C4-2B (cell line): ENCODE measurements around the gene ZKSCAN1.

ENCODE experiments used
- H3K27ac ChIP-seq: fragments of 450-650 bp; 2 replicates; pipeline ENCODE4 v1.5.1; 2017
- CTCF ChIP-seq: fragments of 450-650 bp; conservative IDR thresholded peaks from 2 replicates; pipeline ENCODE4 v1.5.1; 2017; ENCODE audit warnings: mild to moderate bottlenecking
- ZFX ChIP-seq: fragments of 450-650 bp; IDR thresholded peaks from 2 replicates; pipeline ENCODE4 v1.6.1; 2017

Gene ZKSCAN1

GRCh38 chr7:100074841-100075240, 59.4 kb downstream of the ZKSCAN1 start:
- TF ChIP-seq CTCF (no peak), ZFX (no peak)
- H3K27ac ChIP-seq: no peak overlapping the region

GRCh38 chr7:100075418-100075817, 60.0 kb downstream of the ZKSCAN1 start:
- no peak for TF ChIP-seq CTCF

GRCh38 chr7:100077205-100077604, 61.8 kb downstream of the ZKSCAN1 start:
- TF ChIP-seq ZFX (no peak), CTCF (no peak)
- no peak overlapping the region for H3K27ac ChIP-seq

More at GRCh38 chr7:100075418-100075817, 60.0 kb downstream of the ZKSCAN1 start:
- H3K27ac ChIP-seq: no peak overlapping the region

GRCh38 chr7:100079024-100079560, 63.7 kb downstream of the ZKSCAN1 start:
- no peak for TF ChIP-seq ZFX
- no peak for TF ChIP-seq CTCF
- H3K27ac ChIP-seq: no peak overlapping the region

GRCh38 chr7:100080907-100081534, 65.6 kb downstream of the ZKSCAN1 start:
- TF ChIP-seq ZFX (no peak; the same call in 1 of the 2 replicates), CTCF (no peak)
- peak overlapping the region; percentile 92 for H3K27ac ChIP-seq

GRCh38 chr7:100081535-100082102, 66.2 kb downstream of the ZKSCAN1 start, which contains the start of gene ZNF3:
TSS of gene ZNF3 (minus strand) at chr7:100081723. CDS start at chr7:100077357, 4,366 bp downstream.
- TF ChIP-seq CTCF (peak; percentile 100), ZFX (peak; percentile 95; the same call in 1 of the 2 replicates)
- peak within 1 kb of the TSS; percentile 92 for H3K27ac ChIP-seq

- TF ChIP-seq CTCF: no peak
- no peak for TF ChIP-seq ZFX
These were observed 67.6 kb downstream of the ZKSCAN1 start for GRCh38 chr7:100082978-100083377.

More at GRCh38 chr7:100082978-100083377, 67.6 kb downstream of the ZKSCAN1 start:
- no peak overlapping the region; the same call in 1 of the 2 replicates for H3K27ac ChIP-seq
